Chondrocyte (in vitro differentiated cells): ENCODE data around the gene FHIT. TPM values are rescaled to one million over a fixed set of nuclear protein-coding genes. Genes with fewer than 3 reads are reported as not detected.
A peak's percentile ranks its signal among the peaks of the same experiment; 100 is the strongest.

Experiments
- DNase-seq: peaks from one replicate; pipeline ENCODE4 v3.0.0; 2021; ENCODE audit warnings: mixed read lengths, low spot score
- H3K27ac Mint-ChIP-seq: one replicate; pipeline ENCODE4 v1.8.0; 2021; ENCODE audit warnings: mild to moderate bottlenecking, moderate library complexity, mixed read lengths; ENCODE audit not compliant: unreplicated experiment
- H3K27me3 Mint-ChIP-seq: 2 replicates; pipeline ENCODE4 v1.8.0; 2021; ENCODE audit warnings: low read depth, mixed read lengths
- H3K36me3 Mint-ChIP-seq: 2 replicates; pipeline ENCODE4 v1.8.0; 2021; ENCODE audit warnings: low read depth, mixed read lengths
- H3K4me1 Mint-ChIP-seq: 2 replicates; pipeline ENCODE4 v1.8.0; 2021; ENCODE audit warnings: low read depth, mild to moderate bottlenecking, mixed read lengths
- H3K4me3 Mint-ChIP-seq: one replicate; pipeline ENCODE4 v1.8.0; 2021; ENCODE audit warnings: mild to moderate bottlenecking, moderate library complexity, mixed read lengths; ENCODE audit not compliant: unreplicated experiment
- H3K9me3 Mint-ChIP-seq: 2 replicates; pipeline ENCODE4 v1.8.0; 2021; ENCODE audit warnings: low read depth, mixed read lengths
- CTCF ChIP-seq: fragments of 200-600 bp; sonication (generic); IDR thresholded peaks from 2 replicates; pipeline ENCODE4 v1.5.0; 2021; ENCODE audit warnings: antibody characterized with exemption, mild to moderate bottlenecking, moderate library complexity
- total RNA-seq: library from RNA; stranded (reverse); gene quantifications from 3 replicates; pipeline ENCODE4 v1.2.1, GENCODE V29; 2021

The FHIT gene
- total RNA-seq, 1 donor from 2014 or later, result 3.8 TPM

DNA sequence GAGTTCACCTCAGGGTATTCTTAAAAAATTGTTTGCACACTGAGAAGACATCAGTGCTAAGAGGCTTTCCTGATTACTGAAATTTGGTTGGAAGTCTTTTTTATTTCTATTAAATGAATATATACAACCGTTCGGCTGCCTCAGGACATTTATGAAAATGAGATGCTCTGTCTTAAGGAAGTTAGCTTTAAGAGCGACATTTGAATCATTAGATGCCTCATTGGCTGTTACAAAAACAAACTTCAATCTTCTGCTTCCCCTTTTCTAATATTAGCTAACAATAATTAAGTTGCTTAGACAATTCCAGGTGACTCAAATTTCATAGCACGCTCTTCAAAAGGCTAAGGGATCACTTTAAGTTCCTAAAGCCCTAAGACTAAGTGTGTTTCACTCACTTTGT, 673.7 kb downstream of the FHIT start:
- H3K4me3 Mint-ChIP-seq, result no peak overlapping the region
- H3K36me3 Mint-ChIP-seq, result no peaks in the 10 kb centered on the region
- H3K9me3 Mint-ChIP-seq, result no peaks in the 10 kb centered on the region
- TF ChIP-seq CTCF, result no peak
- peaks cover 27% of the 10 kb centered on the region for H3K4me1 Mint-ChIP-seq
- H3K27ac Mint-ChIP-seq, result no peak overlapping the region
- no peaks in the 10 kb centered on the region for H3K27me3 Mint-ChIP-seq
- no peak for DNase-seq

DNA sequence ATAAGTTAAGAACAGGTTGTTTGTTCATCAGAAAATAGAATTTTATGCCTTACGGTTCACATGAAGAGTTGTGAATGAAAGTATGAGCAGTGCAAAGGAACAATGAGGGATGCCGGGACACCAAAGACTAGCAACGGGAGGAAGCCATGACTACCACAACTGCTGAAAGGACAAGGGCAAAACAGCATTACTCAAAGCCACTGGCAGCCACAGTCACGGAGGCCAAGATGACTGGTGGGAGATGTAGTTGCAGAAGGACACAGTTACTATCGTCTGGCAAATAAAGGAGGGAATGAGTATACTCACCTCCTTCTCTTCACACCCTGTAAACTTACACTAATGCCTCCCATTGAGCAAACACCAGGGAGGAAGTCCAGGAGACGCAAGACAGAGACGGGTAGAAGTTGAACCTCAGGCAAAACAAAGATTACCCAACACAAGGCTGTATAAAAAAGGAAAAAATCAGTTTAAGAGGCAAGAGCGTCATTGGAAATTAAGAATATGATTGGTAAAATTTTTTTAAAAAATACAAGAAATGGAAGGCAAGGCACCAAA, 675.5 kb downstream of the FHIT start:
- H3K36me3 Mint-ChIP-seq, result no peaks in the 10 kb centered on the region
- no peak overlapping the region for H3K27ac Mint-ChIP-seq
- H3K27me3 Mint-ChIP-seq, result no peaks in the 10 kb centered on the region
- no peaks in the 10 kb centered on the region for H3K9me3 Mint-ChIP-seq
- no peak for DNase-seq
- TF ChIP-seq CTCF, result no peak
- no peak overlapping the region for H3K4me3 Mint-ChIP-seq
- peaks cover 22% of the 10 kb centered on the region for H3K4me1 Mint-ChIP-seq

GRCh38 chr3:60574046-60574769, 677.0 kb downstream of the FHIT start:
- no peak overlapping the region for H3K27ac Mint-ChIP-seq
- H3K4me1 Mint-ChIP-seq, result peaks cover 6% of the 10 kb centered on the region
- H3K4me3 Mint-ChIP-seq, result no peak overlapping the region

GRCh38 chr3:60573494-60573893, 677.8 kb downstream of the FHIT start:
- peaks cover 6% of the 10 kb centered on the region for H3K4me1 Mint-ChIP-seq
- no peaks in the 10 kb centered on the region for H3K36me3 Mint-ChIP-seq
- no peak for TF ChIP-seq CTCF
- H3K4me3 Mint-ChIP-seq, result no peak overlapping the region
- no peaks in the 10 kb centered on the region for H3K27me3 Mint-ChIP-seq
- no peak for DNase-seq
- no peaks in the 10 kb centered on the region for H3K9me3 Mint-ChIP-seq
- H3K27ac Mint-ChIP-seq, result peak overlapping the region; percentile 9

More at GRCh38 chr3:60574046-60574769, 677.0 kb downstream of the FHIT start:
- Mint-ChIP-seq H3K9me3 (no peaks in the 10 kb centered on the region), H3K36me3 (no peaks in the 10 kb centered on the region), H3K27me3 (no peaks in the 10 kb centered on the region)
- DNase-seq, result no peak
- no peak for TF ChIP-seq CTCF

- no peak for TF ChIP-seq CTCF
- no peak overlapping the region for H3K4me3 Mint-ChIP-seq
Measured at GRCh38 chr3:60571511-60571910, 679.7 kb downstream of the FHIT start.

More at GRCh38 chr3:60571511-60571910, 679.7 kb downstream of the FHIT start:
- Mint-ChIP-seq H3K27me3 (no peaks in the 10 kb centered on the region), H3K27ac (no peak overlapping the region), H3K9me3 (peaks cover 3% of the 10 kb centered on the region), H3K4me1 (peaks cover 6% of the 10 kb centered on the region), H3K36me3 (peaks cover 4% of the 10 kb centered on the region)
- DNase-seq, result no peak
